H4 (cell line): ENCODE data around the gene C4A. TPM values are rescaled to one million over a fixed set of nuclear protein-coding genes. Genes with fewer than 3 reads are reported as not detected.
A peak's percentile ranks its signal among the peaks of the same experiment; 100 is the strongest.
"Not testable (repeated sequence)": the region's sequence is repeated elsewhere in the genome, so short reads cannot be mapped to it uniquely, and the experiment has no call there.

ENCODE experiments used
- DNase-seq: peaks from one replicate; pipeline ENCODE4 v3.0.0-alpha.2; 2015; ENCODE audit warnings: low spot score
- total RNA-seq: library from RNA; depleted of rRNA; stranded (reverse); fragments of >200 nt; shearing (Covaris generic); gene quantifications from 2 replicates; pipeline ENCODE4 v1.2.3, GENCODE V29; 2014; rRNA removed

Gene C4A
- total RNA-seq: 7.2 and 8.5 TPM in 2 replicates

DNA sequence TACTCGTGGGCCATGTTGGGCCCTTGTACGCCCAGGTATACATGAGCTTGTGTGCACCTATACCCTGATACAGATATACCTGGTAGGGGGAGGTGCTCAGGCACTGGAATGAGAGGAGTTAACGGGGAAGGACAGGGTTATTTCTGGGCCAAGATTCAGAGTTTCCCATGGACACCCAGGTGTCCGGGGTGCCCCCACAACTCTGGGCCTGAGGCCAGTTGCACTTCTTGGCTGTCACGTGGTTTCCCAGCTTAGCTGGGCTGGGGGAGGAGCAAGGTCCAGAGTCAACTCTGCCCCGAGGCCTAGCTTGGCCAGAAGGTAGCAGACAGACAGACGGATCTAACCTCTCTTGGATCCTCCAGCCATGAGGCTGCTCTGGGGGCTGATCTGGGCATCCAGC lies at the start of gene C4A:
TSS of gene C4A (plus strand) at position 314 of the 400 bp plus-strand sequence. CDS start at position 365, 51 bp downstream.
- not testable (repeated sequence) for DNase-seq

DNA sequence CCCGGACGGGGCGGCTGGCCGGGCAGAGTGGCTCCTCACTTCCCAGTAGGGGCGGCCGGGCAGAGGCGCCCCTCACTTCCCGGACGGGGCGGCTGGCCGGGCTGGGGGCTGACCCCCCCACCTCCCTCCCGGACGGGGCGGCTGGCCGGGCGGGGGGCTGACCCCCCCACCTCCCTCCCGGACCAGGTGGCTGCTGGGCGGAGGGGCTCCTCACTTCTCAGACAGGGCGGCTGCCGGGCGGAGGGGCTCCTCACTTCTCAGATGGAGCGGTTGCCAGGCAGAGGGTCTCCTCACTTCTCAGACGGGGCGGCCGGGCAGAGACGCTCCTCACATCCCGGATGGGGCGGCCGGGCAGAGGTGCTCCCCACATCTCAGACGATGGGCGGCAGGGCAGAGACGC lies 49.7 kb upstream of the C4A start:
- not testable (repeated sequence) for DNase-seq

DNA sequence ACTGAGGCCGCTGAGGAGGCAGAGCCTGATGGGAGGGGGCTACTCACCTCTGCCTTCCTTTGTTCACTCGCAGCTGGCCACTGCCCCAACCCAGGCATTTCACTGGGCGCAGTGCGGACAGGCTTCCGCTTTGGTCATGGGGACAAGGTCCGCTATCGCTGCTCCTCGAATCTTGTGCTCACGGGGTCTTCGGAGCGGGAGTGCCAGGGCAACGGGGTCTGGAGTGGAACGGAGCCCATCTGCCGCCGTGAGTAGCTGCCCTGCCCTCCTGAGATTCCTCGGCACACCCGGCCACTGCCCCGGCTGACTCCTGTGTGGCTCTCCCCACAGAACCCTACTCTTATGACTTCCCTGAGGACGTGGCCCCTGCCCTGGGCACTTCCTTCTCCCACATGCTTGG lies 48.3 kb upstream of the C4A start:
- no peak for DNase-seq

DNA sequence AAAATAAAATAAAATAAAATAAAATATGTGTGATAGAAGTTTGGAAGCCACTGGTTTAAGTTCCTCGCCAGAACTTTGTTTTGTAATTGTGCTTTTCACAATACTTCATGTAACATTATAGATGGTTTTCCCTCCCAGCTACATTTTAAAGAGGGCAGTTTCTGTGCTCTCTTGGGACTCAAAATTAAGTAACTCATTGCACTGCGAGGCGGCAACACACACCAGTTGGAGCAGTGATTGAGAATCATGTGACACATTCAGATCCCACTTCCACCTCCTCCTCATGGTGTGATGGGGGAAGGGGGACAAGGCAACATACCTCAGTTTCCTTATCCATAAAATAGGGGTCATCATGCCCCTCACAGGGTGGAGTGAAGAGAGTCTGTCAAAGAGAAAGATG lies 46.8 kb upstream of the C4A start:
- DNase-seq: no peak

DNA sequence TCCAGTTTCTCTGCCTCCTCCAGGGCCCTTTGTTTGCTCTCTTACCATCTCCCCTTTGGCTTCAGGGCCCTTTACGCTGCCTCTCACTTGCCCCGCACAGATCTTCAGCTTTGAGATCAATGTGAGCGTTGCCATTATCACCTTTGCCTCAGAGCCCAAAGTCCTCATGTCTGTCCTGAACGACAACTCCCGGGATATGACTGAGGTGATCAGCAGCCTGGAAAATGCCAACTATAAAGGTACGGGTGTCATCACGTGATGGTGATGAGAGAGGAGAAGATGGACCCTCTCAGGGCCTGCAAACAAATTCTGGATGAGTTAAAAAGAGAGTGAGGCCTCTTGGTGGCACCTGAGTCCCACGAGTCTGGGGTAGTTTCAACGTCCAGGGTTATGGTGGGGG lies 46.0 kb upstream of the C4A start:
- no peak for DNase-seq

DNA sequence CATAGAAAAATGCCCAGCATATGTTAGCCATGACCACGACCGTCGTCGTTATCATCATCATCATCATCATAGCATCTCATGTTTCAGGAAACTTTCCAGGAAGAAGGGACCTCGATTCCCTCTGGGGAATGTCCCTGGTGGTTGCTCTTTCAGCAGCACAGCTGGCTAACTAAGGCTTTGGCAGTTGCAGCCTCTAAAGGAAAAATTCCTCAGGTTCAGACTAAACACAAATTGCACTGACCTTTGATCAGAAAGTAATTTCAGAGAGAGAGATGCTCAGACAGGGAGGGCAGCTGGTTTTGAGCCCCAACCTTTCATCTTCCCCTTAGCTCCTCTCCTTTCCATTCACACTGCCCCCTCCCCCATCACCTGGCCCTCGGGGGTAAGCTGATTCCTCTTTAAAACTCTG lies 41.6 kb upstream of the C4A start:
- DNase-seq: peak; percentile 48

DNA sequence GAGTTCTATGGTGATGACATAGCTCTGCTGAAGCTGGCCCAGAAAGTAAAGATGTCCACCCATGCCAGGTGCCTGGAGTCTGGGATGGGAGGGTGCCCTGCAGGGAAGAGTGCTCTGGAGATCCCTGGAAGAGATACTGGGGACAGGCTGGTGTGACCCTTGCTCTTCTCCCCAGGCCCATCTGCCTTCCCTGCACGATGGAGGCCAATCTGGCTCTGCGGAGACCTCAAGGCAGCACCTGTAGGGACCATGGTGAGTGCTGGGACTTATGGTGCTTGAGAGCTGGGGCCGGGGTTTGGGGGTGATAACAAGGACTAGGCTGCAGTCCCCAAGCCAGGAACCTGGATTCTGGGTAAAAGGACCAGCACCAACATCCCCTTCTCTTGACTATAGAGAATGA lies 38.1 kb upstream of the C4A start:
- no peak for DNase-seq

DNA sequence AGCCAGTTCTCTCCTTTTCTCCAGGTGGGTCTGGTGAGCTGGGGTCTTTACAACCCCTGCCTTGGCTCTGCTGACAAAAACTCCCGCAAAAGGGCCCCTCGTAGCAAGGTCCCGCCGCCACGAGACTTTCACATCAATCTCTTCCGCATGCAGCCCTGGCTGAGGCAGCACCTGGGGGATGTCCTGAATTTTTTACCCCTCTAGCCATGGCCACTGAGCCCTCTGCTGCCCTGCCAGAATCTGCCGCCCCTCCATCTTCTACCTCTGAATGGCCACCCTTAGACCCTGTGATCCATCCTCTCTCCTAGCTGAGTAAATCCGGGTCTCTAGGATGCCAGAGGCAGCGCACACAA lies 36.7 kb upstream of the C4A start:
- no peak for DNase-seq

DNA sequence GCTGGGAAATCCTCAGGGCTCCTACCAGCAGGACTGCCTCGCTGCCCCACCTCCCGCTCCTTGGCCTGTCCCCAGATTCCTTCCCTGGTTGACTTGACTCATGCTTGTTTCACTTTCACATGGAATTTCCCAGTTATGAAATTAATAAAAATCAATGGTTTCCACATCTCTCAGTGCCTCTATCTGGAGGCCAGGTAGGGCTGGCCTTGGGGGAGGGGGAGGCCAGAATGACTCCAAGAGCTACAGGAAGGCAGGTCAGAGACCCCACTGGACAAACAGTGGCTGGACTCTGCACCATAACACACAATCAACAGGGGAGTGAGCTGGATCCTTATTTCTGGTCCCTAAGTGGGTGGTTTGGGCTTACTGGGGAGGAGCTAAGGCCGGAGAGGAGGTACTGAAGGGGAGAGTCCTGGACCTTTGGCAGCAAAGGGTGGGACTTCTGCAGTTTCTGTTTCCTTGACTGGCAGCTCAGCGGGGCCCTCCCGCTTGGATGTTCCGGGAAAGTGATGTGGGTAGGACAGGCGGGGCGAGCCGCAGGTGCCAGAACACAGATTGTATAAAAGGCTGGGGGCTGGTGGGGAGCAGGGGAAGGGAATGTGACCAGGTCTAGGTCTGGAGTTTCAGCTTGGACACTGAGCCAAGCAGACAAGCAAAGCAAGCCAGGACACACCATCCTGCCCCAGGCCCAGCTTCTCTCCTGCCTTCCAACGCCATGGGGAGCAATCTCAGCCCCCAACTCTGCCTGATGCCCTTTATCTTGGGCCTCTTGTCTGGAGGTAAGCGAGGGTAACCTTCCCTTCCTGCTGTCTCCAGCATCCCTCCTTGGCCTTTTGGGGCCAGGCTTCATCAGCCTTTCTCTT lies 36.1 kb upstream of the C4A start, which contains the start of gene CFB:
TSS of gene CFB (plus strand) at position 589 of the 863 bp plus-strand sequence. CDS start at position 716, 127 bp downstream.
- peak; percentile 77 for DNase-seq

DNA sequence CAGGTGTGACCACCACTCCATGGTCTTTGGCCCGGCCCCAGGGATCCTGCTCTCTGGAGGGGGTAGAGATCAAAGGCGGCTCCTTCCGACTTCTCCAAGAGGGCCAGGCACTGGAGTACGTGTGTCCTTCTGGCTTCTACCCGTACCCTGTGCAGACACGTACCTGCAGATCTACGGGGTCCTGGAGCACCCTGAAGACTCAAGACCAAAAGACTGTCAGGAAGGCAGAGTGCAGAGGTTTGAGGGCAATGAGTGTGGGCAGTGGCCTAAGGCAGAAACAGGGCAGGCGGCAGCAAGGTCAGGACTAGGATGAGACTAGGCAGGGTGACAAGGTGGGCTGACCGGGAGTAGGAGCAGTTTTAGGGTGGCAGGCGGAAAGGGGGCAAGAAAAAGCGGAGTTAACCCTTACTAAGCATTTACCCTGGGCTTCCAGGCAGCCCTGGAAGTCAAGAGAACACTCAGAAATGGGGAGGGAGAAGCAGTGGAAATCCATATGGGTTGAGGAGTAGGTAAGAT lies 35.4 kb upstream of the C4A start:
- DNase-seq: no peak

DNA sequence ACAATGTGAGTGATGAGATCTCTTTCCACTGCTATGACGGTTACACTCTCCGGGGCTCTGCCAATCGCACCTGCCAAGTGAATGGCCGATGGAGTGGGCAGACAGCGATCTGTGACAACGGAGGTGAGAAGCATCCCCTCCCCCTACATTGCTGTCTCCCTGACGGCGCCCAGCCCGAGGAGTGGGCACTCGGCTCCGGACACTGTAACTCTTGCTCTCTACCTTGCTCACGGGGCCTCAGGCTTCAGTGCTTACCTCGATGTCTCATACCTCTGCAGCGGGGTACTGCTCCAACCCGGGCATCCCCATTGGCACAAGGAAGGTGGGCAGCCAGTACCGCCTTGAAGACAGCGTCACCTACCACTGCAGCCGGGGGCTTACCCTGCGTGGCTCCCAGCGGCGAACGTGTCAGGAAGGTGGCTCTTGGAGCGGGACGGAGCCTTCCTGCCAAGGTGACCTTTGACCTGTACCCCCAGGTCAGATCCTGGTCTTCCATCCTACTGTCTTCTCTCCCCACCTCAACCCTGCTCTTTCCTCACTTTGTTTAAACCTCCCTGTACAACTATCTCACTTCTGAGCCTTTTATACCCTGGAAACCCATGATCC lies 34.7 kb upstream of the C4A start:
- DNase-seq: no peak

DNA sequence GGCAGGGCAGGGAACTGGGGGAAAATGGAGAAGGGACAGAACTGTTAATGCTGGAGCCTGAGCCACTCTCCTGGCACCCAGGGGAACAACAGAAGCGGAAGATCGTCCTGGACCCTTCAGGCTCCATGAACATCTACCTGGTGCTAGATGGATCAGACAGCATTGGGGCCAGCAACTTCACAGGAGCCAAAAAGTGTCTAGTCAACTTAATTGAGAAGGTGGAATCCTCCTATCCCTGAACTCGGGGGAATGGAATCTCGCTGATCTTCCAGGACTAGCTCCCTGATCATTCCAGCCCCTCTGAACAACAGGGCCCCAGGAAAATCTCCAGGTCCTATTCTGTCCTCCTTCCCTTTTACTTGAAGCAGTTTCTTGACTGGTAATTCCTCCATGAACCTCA lies 34.0 kb upstream of the C4A start:
- DNase-seq: no peak

DNA sequence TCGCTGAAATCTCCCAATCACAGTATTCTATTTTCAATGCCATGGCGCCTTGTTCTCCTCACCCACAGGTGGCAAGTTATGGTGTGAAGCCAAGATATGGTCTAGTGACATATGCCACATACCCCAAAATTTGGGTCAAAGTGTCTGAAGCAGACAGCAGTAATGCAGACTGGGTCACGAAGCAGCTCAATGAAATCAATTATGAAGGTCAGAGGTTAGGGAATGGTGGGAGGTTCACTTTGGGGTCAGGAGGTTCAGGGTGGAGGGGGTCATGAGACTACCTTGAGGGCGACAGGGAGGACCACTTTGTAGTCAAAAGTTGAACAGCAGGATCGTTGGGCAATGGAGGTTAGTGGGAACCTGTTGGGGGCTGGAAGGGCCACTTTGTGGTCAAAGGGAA lies 33.6 kb upstream of the C4A start:
- no peak for DNase-seq

DNA sequence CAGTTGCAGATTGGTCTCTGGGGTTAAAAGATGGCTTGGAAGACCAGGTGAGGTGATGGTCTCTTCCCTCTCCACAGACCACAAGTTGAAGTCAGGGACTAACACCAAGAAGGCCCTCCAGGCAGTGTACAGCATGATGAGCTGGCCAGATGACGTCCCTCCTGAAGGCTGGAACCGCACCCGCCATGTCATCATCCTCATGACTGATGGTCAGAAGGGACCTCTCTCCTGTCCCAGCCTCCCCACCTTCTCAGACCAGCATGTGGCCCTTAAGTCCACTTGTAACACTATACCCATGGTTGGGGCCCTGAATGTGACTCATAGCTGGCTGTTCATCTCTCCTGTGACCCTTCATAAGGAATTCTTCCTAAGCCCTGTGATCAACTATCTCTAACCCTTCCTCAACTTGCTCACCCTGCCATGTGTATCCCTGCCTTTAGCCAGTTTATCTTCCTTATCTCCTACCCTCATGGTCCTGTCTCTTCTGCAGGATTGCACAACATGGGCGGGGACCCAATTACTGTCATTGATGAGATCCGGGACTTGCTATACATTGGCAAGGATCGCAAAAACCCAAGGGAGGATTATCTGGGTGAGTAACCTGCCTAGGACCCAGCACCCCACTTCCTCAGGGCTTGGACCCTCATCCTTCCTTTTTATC lies 33.0 kb upstream of the C4A start:
- DNase-seq: no peak

DNA sequence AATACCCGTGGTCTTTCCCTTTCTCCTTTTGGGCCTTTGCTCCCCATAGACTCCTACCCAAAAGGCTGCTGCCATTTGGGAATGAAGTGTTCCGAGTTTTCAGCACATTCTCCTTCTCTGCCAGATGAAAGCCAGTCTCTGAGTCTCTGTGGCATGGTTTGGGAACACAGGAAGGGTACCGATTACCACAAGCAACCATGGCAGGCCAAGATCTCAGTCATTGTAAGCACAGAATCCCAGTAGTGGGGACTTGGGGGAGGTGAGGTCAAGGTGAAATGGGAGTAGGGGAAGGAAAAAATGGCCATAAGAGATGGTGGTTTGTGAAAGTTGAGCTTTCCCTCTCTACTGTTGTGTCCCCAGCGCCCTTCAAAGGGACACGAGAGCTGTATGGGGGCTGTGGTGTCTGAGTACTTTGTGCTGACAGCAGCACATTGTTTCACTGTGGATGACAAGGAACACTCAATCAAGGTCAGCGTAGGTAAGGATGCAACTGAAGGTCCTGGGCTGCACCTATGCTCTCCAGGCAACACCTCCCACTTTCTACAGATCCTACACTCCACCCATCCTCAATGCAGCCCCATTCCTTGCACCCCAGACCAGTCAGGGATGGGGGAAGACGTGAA lies 31.8 kb upstream of the C4A start:
- DNase-seq: no peak

DNA sequence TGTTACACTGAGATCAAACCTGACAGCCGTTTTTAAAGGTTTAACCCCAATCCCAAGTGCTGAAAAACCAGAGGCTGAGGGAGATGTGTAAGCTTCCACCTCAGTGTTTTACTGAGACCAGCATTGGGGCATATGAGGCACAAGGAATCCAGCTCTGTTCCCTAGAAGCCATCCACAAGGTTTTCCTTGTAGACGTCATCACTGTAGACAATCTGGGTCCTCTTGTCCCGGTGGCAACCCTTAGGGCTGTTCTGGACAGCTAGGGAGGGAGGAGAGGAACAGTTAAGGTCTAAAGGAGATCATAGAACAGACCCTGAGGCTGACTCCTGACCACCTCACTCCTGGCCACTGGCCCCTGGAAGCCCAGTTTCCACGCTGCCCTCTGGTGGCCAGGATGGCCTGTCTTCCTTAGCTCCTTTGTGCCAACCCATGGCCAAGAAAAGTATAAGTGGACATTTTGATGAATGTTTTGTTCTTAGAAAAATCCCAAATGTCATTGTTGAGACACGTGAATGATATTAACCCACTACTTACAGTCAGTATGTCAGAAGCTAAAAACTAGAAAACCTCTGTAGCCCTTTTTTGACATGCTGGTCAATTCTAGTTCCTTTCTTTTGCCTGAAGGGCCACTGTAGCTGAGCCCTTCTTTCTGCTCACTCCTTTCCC lies 29.6 kb upstream of the C4A start:
- peak; percentile 47 for DNase-seq

DNA sequence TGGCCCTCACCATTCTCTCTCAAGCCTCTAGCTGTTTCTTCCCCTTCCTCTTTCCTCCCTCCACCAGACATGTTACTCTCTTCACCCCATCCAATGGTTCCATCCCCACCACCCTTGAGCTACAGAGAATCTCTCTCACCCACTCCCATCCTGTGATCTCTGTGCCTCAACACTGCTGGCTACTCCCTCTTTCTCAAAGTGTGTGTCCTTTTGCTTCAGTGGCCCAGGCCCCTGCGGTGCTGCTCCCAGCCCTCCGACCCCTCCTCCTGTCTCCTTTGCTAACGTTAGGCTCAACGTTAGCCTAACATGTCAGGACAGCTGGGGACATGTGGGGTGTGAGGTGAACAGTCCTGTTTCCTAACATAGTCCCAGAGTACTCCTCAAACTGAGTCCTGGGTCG lies 29.0 kb upstream of the C4A start:
- DNase-seq: no peak

DNA sequence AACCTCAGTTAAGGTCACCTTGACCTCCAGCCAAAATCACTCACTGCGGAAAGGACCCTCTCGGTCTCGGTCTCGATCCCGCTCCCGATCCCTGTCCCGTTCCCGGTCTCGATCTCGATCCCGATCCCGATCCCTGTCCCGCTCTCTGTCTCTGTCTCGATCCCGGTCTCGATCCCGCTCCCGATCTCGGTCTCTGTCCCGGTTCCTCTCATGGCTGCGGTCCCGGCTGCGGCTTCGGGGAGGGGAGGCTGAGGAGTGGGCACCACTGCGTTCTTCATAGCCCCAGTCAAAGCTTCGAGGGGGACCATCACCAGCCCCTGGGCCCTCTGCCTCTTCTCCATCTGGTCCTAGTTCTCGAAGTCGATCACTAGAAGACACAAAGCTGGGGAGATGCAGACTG lies 27.3 kb upstream of the C4A start:
- no peak for DNase-seq

DNA sequence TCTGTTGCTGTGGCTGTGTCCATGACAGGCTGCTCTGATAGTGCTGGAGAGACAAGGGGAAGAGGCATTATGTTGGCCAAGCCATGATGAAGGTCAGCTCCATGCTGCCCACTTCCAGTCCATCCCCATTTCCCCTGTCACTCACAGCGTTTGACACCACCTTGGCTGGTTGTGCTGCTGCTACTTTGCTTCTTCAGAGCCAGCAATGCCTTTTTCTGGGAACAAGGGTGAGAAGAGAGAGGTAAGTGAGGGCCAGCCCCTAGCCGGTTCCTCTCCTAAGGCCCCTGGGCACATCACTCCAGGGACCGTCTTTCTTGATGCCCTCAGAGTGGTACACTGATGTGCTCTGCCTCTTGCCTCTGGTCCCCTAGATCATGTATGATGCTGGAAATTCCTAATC lies 25.1 kb upstream of the C4A start:
- DNase-seq: no peak

DNA sequence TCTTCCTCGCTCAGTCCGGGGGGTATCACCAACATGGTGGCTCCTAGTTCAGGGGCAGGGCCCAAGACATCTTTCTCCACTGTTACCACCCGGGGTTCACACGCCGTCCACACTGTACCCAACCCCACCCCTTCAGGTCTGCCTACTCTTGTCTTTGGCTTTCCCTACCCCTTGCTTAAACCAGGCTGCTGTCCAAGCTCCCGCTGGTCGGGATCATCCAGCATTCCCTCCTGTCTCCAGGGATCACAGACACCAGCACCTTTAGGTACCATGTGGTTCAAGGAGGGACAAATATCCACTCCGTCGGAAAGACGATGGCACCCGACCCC lies 23.5 kb upstream of the C4A start:
- DNase-seq: no peak
